HCT116 (cell line): ENCODE measurements around the gene NUB1. TPM values are rescaled to one million over a fixed set of nuclear protein-coding genes. Genes with fewer than 3 reads are reported as not detected.

Experiments used
- ATAC-seq: fragments of 200-7000 bp; cut with Tn5 transposase; 2 replicates; pipeline ENCODE4 v1.9.1; 2020; ENCODE audit warnings: mild to moderate bottlenecking, moderate library complexity
- BruUV-seq: library from RNA; stranded (reverse); fragments of 400-500 nt; replicated peaks from 2 replicates; lab custom pipeline; 2021; lab: Mats Ljungman, UMichigan
- CTCF ChIA-PET: fragments of 300-600 bp; sonication (Branson Sonifier 250); formaldehyde crosslinking; loops from one replicate; lab custom pipeline; 2021; ENCODE audit warnings: antibody characterized with exemption; lab: Charles Lee
- POLR2A ChIA-PET: fragments of 300-600, 350-600 bp; sonication (Branson Sonifier 250); formaldehyde crosslinking; loops from one replicate; lab custom pipeline; 2021; ENCODE audit warnings: antibody characterized with exemption; lab: Charles Lee
- RAD21 ChIA-PET, 2 experiments: fragments of 300-600 bp; sonication (Branson Sonifier 250); formaldehyde crosslinking; loops; one replicate each; lab custom pipeline; 2023; ENCODE audit warnings: low total read pairs in 2 of 2; ENCODE audit not compliant: uncharacterized antibody in 2 of 2, unreplicated experiment in 2 of 2, low non-redundant PET in 1 of 2; lab: Charles Lee
- DNase-seq: peaks from one replicate; pipeline ENCODE4 v3.0.0-alpha.2; 2010; ENCODE audit warnings: low read depth, low spot score
- H2AFZ ChIP-seq: fragments of 200-600 bp; shearing (Covaris generic), sonication (generic); 2 replicates; pipeline ENCODE4 v1.6.1; 2017; ENCODE audit warnings: low read depth, mixed run types, mixed read lengths, antibody characterized with exemption, low read length; ENCODE audit not compliant: poor library complexity, severe bottlenecking
- H3K27ac ChIP-seq: 2 replicates; pipeline ENCODE4 v1.5.1; 2012; ENCODE audit warnings: low read depth, low read length
- H3K27me3 ChIP-seq: fragments of 200-600 bp; sonication (generic); 2 replicates; pipeline ENCODE4 v1.6.1; 2016; ENCODE audit warnings: mixed run types, low read length, mixed read lengths; ENCODE audit not compliant: insufficient read depth
- H3K36me3 ChIP-seq, 2 experiments: fragments of 200-500 bp in 1 of 2; fragments of 200-600 bp in 1 of 2; sonication (Bioruptor generic) in 1 of 2; sonication (generic) in 1 of 2; 2 replicates each; pipeline versions ENCODE4 v1.5.1 to v1.6.1; 2014 to 2016; ENCODE audit warnings: low read length in 2 of 2, inconsistent platforms in 1 of 2, mixed read lengths in 1 of 2, mixed run types in 1 of 2; ENCODE audit not compliant: insufficient read depth in 2 of 2, control insufficient read depth in 1 of 2
- H3K4me1 ChIP-seq, 2 experiments: fragments of 200-600 bp in 1 of 2; sonication (generic) in 1 of 2; 2 replicates each; pipeline versions ENCODE4 v1.5.1 to v1.6.1; 2012 to 2017; ENCODE audit warnings: low read length in 2 of 2, inconsistent platforms in 1 of 2, mild to moderate bottlenecking in 1 of 2, mixed read lengths in 1 of 2, mixed run types in 1 of 2, moderate library complexity in 1 of 2; ENCODE audit not compliant: insufficient read depth in 2 of 2, control insufficient read depth in 1 of 2
- H3K4me2 ChIP-seq: fragments of 200-600 bp; sonication (generic); 2 replicates; pipeline ENCODE4 v1.6.1; 2017; ENCODE audit warnings: mixed run types, low read length, mixed read lengths
- H3K4me3 ChIP-seq, 2 experiments: fragments of 200-600 bp in 1 of 2; sonication (generic) in 1 of 2; replicated peaks in 1 of 2; 2 replicates each; pipeline ENCODE4 v1.5.1; 2011 to 2016; ENCODE audit warnings: low read length in 2 of 2, control low read depth in 1 of 2, low read depth in 1 of 2, mild to moderate bottlenecking in 1 of 2, mixed read lengths in 1 of 2, mixed run types in 1 of 2
- H3K79me2 ChIP-seq: fragments of 200-600 bp; sonication (generic); 2 replicates; pipeline ENCODE4 v1.6.1; 2017; ENCODE audit warnings: mild to moderate bottlenecking, mixed run types, low read length, moderate library complexity, mixed read lengths; ENCODE audit not compliant: insufficient read depth
- H3K9ac ChIP-seq: fragments of 200-600 bp; sonication (generic); 2 replicates; pipeline ENCODE4 v1.6.1; 2016; ENCODE audit warnings: low read length, mixed read lengths
- H3K9me2 ChIP-seq: fragments of 200-600 bp; sonication (generic), shearing (Covaris generic); 2 replicates; pipeline ENCODE4 v1.6.1; 2017; ENCODE audit warnings: mixed run types, mild to moderate bottlenecking, moderate library complexity; ENCODE audit not compliant: insufficient read depth
- H3K9me3 ChIP-seq, 2 experiments: fragments of 200-500 bp in 1 of 2; fragments of 200-600 bp in 1 of 2; sonication (Bioruptor generic) in 1 of 2; sonication (generic) in 1 of 2; 2 replicates each; pipeline ENCODE4 v1.6.1; 2014 to 2017; ENCODE audit warnings: low read length in 2 of 2, mixed read lengths in 2 of 2, inconsistent platforms in 1 of 2, low read depth in 1 of 2, mild to moderate bottlenecking in 1 of 2, mixed run types in 1 of 2, moderate library complexity in 1 of 2; ENCODE audit not compliant: control insufficient read depth in 1 of 2, insufficient read depth in 1 of 2
- H4K20me1 ChIP-seq: fragments of 200-600 bp; sonication (generic), shearing (Covaris generic); 2 replicates; pipeline ENCODE4 v1.6.1; 2017; ENCODE audit warnings: mixed run types, mild to moderate bottlenecking, moderate library complexity; ENCODE audit not compliant: insufficient read depth
- EZH2 ChIP-seq: fragments of 200-600 bp; sonication (generic); IDR thresholded peaks from 2 replicates; pipeline ENCODE4 v1.6.1; 2017; ENCODE audit warnings: antibody characterized with exemption, mixed run types
- JUND ChIP-seq: IDR thresholded peaks from 2 replicates; pipeline ENCODE4 v1.6.1; 2012
- POLR2A ChIP-seq: IDR thresholded peaks from 2 replicates; pipeline ENCODE4 v1.7.0; 2011; ENCODE audit warnings: borderline replicate concordance; ENCODE audit not compliant: insufficient read depth, insufficient read length; ENCODE audit errors: extremely low read depth
- REST ChIP-seq: IDR thresholded peaks from 2 replicates; pipeline ENCODE4 v1.6.1; 2012; ENCODE audit warnings: low read depth
- SIN3A ChIP-seq: IDR thresholded peaks from 2 replicates; pipeline ENCODE4 v1.6.1; 2012; ENCODE audit warnings: low read depth
- SRF ChIP-seq: IDR thresholded peaks from 2 replicates; pipeline ENCODE4 v1.6.1; 2012; ENCODE audit warnings: low read depth
- YY1 ChIP-seq: IDR thresholded peaks from 2 replicates; pipeline ENCODE4 v1.6.1; 2011; ENCODE audit warnings: low read length, low read depth, moderate library complexity, mild to moderate bottlenecking; ENCODE audit not compliant: insufficient replicate concordance; ENCODE audit errors: extremely low read depth
- ZFX ChIP-seq: fragments of 450-650 bp; IDR thresholded peaks from 2 replicates; pipeline ENCODE4 v1.6.1; 2017
- ZNF274 ChIP-seq: fragments of 200-500 bp; sonication (Bioruptor generic); IDR thresholded peaks from 2 replicates; pipeline ENCODE4 v1.6.1; 2014; ENCODE audit warnings: mild to moderate bottlenecking, low read depth, low read length, inconsistent platforms
- intact Hi-C: fragments of 100-400 bp; cut with micrococcal nuclease; formaldehyde crosslinking; loops from 2 replicates; pipeline ENCODE4 v1.10.0; 2022
- total RNA-seq: library from RNA; stranded (reverse); gene quantifications from one replicate; pipeline ENCODE4 v1.2.1, GENCODE V29; 2021; ENCODE audit not compliant: unreplicated experiment
- TF ChIP-seq, protein P1 (sequence below): IDR thresholded peaks from 2 replicates; pipeline ENCODE4 v1.6.1; 2011; ENCODE audit warnings: mild to moderate bottlenecking, low read length, moderate library complexity; ENCODE audit not compliant: insufficient replicate concordance; ENCODE audit errors: extremely low read depth

The NUB1 gene
- total RNA-seq, 1 experiment from 2014 or later, result 44.0 TPM

- TF ChIP-seq ZNF274, result no peak
- TF ChIP-seq JUND, result no peak
- no peak for TF ChIP-seq YY1
- TF ChIP-seq EZH2, result no peak
- CTCF ChIA-PET, result no interaction called here
- Histone ChIP-seq H3K27me3 (no peaks in the 10 kb centered on the region), H4K20me1 (no peaks in the 10 kb centered on the region), H3K79me2 (no peaks in the 10 kb centered on the region), H3K27ac (no peak overlapping the region), H3K9me2 (no peaks in the 10 kb centered on the region), H3K4me2 (no peak overlapping the region), H3K36me3 (no peaks in the 10 kb centered on the region), H3K4me1 (peaks cover 6 to 7% of the 10 kb centered on the region in 2 experiments; a peak in 2 of 4 replicates), H3K9me3 (no peaks in the 10 kb centered on the region), H3K4me3 (no peak overlapping the region), H2AFZ (no peak overlapping the region), H3K9ac (no peak overlapping the region)
- RAD21 ChIA-PET, result no interaction called here
- POLR2A ChIA-PET, result no interaction called here
- ATAC-seq (no peak), DNase-seq (no peak)
- intact Hi-C loops, result no loop called here
- no TSS peak for BruUV-seq
Measured at GRCh38 chr7:151385626-151386300, 44.2 kb downstream of the NUB1 start.

GRCh38 chr7:151386301-151387160 is 44.9 kb downstream of the NUB1 start:
- POLR2A ChIA-PET, result no interaction called here
- Histone ChIP-seq H3K9ac (no peak overlapping the region), H4K20me1 (no peaks in the 10 kb centered on the region), H3K36me3 (no peaks in the 10 kb centered on the region), H3K9me2 (no peaks in the 10 kb centered on the region), H3K27me3 (no peaks in the 10 kb centered on the region), H3K79me2 (no peaks in the 10 kb centered on the region), H3K4me2 (no peak overlapping the region), H3K9me3 (no peaks in the 10 kb centered on the region), H3K4me1 (peaks cover 6 to 7% of the 10 kb centered on the region in 2 experiments; a peak in 2 of 4 replicates), H3K4me3 (no peak overlapping the region), H2AFZ (no peak overlapping the region), H3K27ac (no peak overlapping the region; the same call in 1 of the 2 replicates)
- BruUV-seq, result no TSS peak
- peak; percentile 29; the same call in 1 of the 2 replicates for ATAC-seq
- TF ChIP-seq YY1, result no peak
- TF ChIP-seq SIN3A, result no peak
- TF ChIP-seq, protein P1, sequence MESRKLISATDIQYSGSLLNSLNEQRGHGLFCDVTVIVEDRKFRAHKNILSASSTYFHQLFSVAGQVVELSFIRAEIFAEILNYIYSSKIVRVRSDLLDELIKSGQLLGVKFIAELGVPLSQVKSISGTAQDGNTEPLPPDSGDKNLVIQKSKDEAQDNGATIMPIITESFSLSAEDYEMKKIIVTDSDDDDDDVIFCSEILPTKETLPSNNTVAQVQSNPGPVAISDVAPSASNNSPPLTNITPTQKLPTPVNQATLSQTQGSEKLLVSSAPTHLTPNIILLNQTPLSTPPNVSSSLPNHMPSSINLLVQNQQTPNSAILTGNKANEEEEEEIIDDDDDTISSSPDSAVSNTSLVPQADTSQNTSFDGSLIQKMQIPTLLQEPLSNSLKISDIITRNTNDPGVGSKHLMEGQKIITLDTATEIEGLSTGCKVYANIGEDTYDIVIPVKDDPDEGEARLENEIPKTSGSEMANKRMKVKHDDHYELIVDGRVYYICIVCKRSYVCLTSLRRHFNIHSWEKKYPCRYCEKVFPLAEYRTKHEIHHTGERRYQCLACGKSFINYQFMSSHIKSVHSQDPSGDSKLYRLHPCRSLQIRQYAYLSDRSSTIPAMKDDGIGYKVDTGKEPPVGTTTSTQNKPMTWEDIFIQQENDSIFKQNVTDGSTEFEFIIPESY, result no peak
- no peak for TF ChIP-seq ZFX
- no peak for TF ChIP-seq REST
- no peak for TF ChIP-seq SRF
- TF ChIP-seq EZH2, result no peak
- no peak for TF ChIP-seq POLR2A
- CTCF ChIA-PET, result no interaction called here
- no peak for DNase-seq
- RAD21 ChIA-PET, result no interaction called here
- intact Hi-C loops, result no loop called here
